HG03066 (cell line): Measurements from ENCODE around the gene TECPR2.

Experiments used
- ATAC-seq: cut with Tn5 transposase; IDR thresholded peaks from one replicate; pipeline ENCODE4 v1.9.1; 2021; ENCODE audit warnings: low read depth; ENCODE audit not compliant: unreplicated experiment

Gene TECPR2

DNA sequence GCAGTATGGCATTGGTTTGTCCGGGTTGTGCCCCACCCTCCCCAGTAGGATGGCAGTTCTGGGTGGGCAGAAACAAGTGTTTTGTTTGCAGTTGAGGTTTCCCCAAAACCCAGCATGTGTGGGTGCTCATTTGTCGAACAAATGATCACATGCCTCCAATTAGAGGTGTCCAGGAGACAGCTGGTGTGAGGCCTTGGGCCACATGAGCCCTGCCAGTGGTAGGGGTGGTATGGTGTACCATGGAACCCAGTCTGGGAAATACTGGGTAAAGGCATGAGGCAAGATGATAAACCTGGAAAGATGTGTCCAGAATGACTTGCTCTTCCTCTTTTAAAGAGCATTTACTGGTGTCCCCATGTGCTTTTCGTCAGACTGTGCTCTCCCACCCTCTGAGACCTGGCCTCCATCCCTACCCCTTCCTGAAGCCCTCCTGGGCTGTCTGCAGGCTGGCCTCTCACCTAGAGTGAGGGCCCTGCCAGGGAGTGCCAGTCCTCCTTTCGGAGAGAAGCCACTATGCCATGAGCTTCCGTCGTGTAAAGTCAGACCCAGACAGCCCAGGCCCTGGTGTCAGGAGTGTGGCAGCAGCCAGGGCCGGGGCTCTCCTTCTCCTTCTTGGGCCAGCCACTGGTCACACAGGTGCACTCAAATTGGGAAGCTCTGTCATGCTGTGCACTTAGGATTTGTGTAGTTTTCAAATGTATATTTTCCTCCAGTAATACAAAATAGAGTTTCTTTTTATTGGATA is 129.2 kb downstream of the TECPR2 start:
- ATAC-seq: no peak

GRCh38 chr14:102492531-102492910 is 129.8 kb downstream of the TECPR2 start:
- ATAC-seq: no peak

DNA sequence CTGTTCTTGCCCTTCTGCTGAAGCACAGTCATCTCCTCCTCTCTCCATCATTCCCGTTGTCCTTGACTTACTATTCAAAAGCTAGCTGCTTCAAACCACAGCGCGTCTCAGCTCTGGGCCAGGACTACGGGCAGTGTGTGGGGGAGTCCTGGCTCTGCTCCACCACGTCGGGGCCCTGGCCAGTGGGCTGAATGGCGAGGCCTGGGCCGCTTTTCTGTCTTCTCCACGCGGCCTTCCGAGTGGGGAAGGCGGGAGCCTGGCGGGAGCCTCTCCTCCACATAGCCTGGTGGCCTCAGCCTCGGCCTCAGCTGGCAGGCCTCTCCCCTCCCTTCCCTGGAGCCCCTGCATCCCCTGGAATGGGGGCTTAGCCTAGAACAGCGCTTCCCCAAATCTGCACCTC is 130.4 kb downstream of the TECPR2 start:
- ATAC-seq: no peak

- no peak for ATAC-seq
Measured at GRCh38 chr14:102493585-102493984, 130.8 kb downstream of the TECPR2 start.

GRCh38 chr14:102495491-102496330 is 133.0 kb downstream of the TECPR2 start:
- ATAC-seq: no peak

- no peak for ATAC-seq
Measured at GRCh38 chr14:102496331-102496691, 133.6 kb downstream of the TECPR2 start.

- ATAC-seq: no peak
Measured at GRCh38 chr14:102496958-102497744, 134.4 kb downstream of the TECPR2 start.

DNA sequence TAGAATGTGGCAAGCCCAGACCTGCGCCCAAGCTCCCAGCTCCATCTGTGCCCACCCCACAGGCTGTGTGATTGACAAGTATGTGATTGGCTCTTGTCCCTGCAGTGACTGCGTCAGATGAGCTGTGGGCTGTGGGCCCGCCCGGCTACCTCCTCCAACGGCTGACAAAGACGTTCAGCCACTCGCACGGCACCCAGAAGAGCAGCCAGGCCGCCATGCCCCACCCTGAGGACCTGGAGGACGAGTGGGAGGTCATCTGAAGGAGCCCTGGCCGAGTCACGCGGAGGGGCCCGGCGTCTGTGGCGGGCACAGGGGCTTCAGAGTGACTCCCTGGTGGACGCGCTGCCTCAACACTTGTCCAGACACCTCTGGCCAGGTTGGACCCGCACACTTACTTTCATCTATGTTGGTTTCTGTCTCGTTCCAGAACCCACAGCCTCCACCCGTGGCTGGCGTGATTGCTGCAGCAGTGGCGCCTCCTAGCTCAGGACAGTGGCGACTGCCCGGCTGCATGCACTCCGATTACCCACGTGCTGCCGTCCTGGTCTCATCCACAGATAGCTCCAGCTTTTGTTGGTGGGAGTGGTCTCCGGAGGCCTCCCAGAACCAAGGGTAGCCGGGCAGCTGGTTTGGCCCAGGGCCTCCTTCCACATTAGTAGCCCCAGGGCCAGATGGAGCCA is 135.4 kb downstream of the TECPR2 start:
- no peak for ATAC-seq

GRCh38 chr14:102498678-102499265 is 136.0 kb downstream of the TECPR2 start:
- no peak for ATAC-seq

GRCh38 chr14:102499401-102500157 is 136.8 kb downstream of the TECPR2 start:
- no peak for ATAC-seq

DNA sequence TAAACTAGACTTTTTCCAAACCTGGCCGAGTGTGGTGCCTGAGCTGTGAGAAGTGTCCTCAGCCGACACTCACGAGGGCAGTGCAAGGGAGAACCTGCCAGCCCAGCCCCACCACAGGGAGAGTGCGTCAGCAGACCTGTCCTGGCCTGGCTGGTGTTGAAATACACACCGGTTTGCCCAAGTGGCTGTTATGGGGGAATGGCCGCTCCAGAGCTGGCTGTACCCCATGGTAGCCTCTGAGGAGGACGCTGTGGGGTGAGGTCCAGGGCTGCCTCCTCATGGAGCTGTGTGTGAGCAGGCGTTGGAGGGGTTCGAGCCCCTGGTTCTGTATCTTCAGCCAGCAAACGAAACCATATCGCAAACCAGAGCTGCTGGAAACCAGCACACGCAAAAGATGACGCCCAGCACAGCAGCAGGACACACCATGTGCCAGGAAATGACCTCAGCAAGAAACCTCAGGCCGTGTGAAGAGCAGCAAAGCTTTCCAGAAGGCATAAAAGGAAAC is 137.5 kb downstream of the TECPR2 start:
- ATAC-seq: no peak

DNA sequence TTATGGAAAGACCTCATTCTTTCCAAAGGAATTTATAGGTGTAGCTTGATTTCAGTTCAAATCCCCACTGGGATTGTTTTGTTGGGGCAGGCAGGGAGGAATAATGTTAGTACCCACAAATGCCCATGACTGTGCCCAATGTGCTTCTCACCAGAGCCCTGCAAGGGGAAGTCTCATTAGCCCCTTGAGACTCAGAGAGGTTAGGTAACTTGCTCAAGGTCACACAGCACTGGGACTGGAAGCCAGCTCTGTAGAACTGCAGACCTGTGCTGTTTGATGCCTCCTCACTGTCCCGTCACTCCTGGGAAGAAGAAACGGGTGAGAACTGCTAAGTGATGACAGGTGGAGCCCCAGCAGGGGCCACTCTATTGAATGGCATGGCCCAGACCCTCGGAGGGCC is 138.0 kb downstream of the TECPR2 start:
- no peak for ATAC-seq

GRCh38 chr14:102501751-102502315 is 139.1 kb downstream of the TECPR2 start:
- ATAC-seq: no peak

- no peak for ATAC-seq
Measured at GRCh38 chr14:102502571-102502970, 139.8 kb downstream of the TECPR2 start.

DNA sequence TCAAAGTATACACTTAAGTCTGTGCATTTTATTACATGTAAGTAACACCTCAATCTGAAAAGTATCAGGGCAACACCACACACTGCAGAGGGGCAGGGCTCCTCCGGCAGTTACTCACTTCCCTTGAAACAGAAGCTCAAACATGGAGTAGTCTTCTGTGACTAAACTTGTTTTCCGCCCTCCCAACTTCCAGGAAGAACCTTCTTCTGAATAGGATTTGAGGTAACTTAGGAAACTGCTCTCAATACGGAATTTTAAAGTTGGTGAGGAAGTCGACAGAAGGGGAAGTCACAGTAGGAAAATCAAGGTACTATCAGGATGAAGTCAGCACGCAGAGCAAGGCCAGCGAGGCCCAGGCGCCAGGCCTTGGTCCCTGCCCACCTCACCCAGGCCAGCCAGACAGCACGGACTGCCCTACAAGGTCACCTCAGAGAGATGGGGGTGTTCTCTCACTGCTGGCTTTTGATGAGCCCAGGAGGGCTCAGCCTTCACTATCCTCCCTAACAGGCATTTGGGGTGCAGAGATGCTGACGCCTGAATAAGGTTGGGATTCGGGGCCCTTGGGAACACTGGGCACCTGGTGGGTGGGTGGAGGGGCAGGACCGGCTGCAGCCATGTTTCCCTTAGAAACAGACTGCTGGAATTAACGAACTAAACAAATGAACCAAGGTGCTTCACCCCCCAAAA is 141.0 kb downstream of the TECPR2 start:
- ATAC-seq: no peak

GRCh38 chr14:102504328-102504999 is 141.7 kb downstream of the TECPR2 start:
- no peak for ATAC-seq

DNA sequence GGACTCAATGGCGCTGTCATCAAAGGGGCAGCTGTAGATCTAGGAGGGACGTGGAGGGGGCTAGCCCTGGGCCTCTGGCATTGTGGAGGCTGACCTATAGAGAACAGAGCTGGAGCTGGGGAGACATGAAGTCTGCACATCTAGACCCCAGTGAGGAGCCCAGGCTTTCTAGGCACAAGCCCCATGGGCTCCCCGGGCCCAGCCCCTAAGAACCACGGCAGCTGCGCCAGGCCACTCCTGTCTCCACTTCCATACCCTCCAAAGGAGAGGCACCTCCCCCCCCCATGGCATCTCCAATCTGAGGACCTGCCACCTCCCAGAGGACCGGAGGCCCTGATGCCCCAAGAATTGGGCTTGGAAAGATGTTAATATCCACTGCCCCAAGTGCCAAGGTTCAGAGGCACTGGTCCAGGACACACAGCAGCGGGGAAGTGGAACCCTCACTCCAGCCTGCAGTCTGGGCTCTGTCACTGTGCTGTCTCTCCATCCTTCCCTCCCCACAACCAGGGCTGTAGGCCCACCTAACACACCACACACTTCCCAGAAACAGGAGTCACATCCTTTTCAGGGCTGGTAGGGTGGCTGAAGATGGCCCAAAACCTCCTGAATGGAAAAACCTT is 142.4 kb downstream of the TECPR2 start:
- ATAC-seq: no peak
